CD1c-positive myeloid dendritic cell (primary cell): Measurements from ENCODE around the gene IKZF1.

Source experiments
- DNase-seq: peaks from one replicate; pipeline ENCODE4 v3.0.0-alpha.2; 2016; ENCODE audit errors: extremely low spot score

IKZF1 gene

GRCh38 chr7:50450590-50451032, 146.1 kb downstream of the IKZF1 start:
- no peak for DNase-seq
